Measurements from ENCODE around the gene DOCK3. TPM values are rescaled to one million over a fixed set of nuclear protein-coding genes. Genes with fewer than 3 reads are reported as not detected.

The DOCK3 gene
- total RNA-seq, 4 donors from 2014 or later = 0.33 to 5.3 (median 0.50) TPM

GRCh38 chr3:50630877-50631276 is 43.9 kb upstream of the DOCK3 start:
- TF ChIP-seq CTCF (IDR thresholded peaks at IDR 0.05; ENCODE audit: low read depth) = no peak

- TF ChIP-seq CTCF (IDR thresholded peaks at IDR 0.05; ENCODE audit: low read depth) = no peak
Observed at GRCh38 chr3:50632450-50632849, 42.3 kb upstream of the DOCK3 start.

GRCh38 chr3:50633230-50633790 is 41.4 kb upstream of the DOCK3 start:
- TF ChIP-seq CTCF (IDR thresholded peaks at IDR 0.05; ENCODE audit: low read depth) = no peak

GRCh38 chr3:50635066-50635465 is 39.7 kb upstream of the DOCK3 start:
- TF ChIP-seq CTCF (IDR thresholded peaks at IDR 0.05; ENCODE audit: low read depth) = no peak

GRCh38 chr3:50637011-50637410 is 37.7 kb upstream of the DOCK3 start:
- no peak for TF ChIP-seq CTCF (IDR thresholded peaks at IDR 0.05; ENCODE audit: low read depth)

- TF ChIP-seq CTCF (IDR thresholded peaks at IDR 0.05; ENCODE audit: low read depth) = no peak
Observed at GRCh38 chr3:50637945-50638344, 36.8 kb upstream of the DOCK3 start.

GRCh38 chr3:50639055-50639494 is 35.7 kb upstream of the DOCK3 start:
- no peak for TF ChIP-seq CTCF (IDR thresholded peaks at IDR 0.05; ENCODE audit: low read depth)

Data from subcutaneous adipose tissue (tissue), 4 donors.